ENCODE data around the gene TMEM123. TPM values are rescaled to one million over a fixed set of nuclear protein-coding genes. Genes with fewer than 3 reads are reported as not detected.
"Not testable (repeated sequence)": the region's sequence is repeated elsewhere in the genome, so short reads cannot be mapped to it uniquely, and the experiment has no call there.

The TMEM123 gene
- total RNA-seq, 1 experiment from 2014 or later = 263 TPM

GRCh38 chr11:102385085-102386007 lies 67.2 kb downstream of the TMEM123 start:
- no peak for DNase-seq (ENCODE audit: low read depth in 1 of 2, low spot score in 2 of 2)
- H3K27ac ChIP-seq = no peak overlapping the region
- no peaks in the 10 kb centered on the region for H3K27me3 ChIP-seq (replicated peaks)
- peaks cover 22% of the 10 kb centered on the region for H3K36me3 ChIP-seq
- no peaks in the 10 kb centered on the region for H3K9me3 ChIP-seq (replicated peaks)
- no peak overlapping the region for H3K4me3 ChIP-seq
- H3K4me1 ChIP-seq (replicated peaks) = no peaks in the 10 kb centered on the region

- Histone ChIP-seq H3K4me3 (no peak overlapping the region), H3K36me3 (peaks cover 25% of the 10 kb centered on the region), H3K27me3 (replicated peaks) (no peaks in the 10 kb centered on the region), H3K4me1 (replicated peaks) (no peaks in the 10 kb centered on the region), H3K27ac (no peak overlapping the region), H3K9me3 (replicated peaks) (no peaks in the 10 kb centered on the region)
- no peak for DNase-seq (ENCODE audit: low read depth in 1 of 2, low spot score in 2 of 2)
Observed at GRCh38 chr11:102384419-102385079, 68.0 kb downstream of the TMEM123 start.

GRCh38 chr11:102383839-102384238 lies 68.7 kb downstream of the TMEM123 start:
- no peak overlapping the region for H3K4me3 ChIP-seq
- H3K4me1 ChIP-seq (replicated peaks) = no peaks in the 10 kb centered on the region
- no peak overlapping the region for H3K27ac ChIP-seq
- H3K36me3 ChIP-seq = peaks cover 29% of the 10 kb centered on the region
- no peaks in the 10 kb centered on the region for H3K9me3 ChIP-seq (replicated peaks)
- no peaks in the 10 kb centered on the region for H3K27me3 ChIP-seq (replicated peaks)
- no peak for DNase-seq (ENCODE audit: low read depth in 1 of 2, low spot score in 2 of 2)

GRCh38 chr11:102382384-102382783 lies 70.2 kb downstream of the TMEM123 start:
- Histone ChIP-seq H3K27me3 (replicated peaks) (no peaks in the 10 kb centered on the region), H3K36me3 (peaks cover 39% of the 10 kb centered on the region), H3K4me3 (no peak overlapping the region), H3K9me3 (replicated peaks) (no peaks in the 10 kb centered on the region), H3K27ac (no peak overlapping the region), H3K4me1 (replicated peaks) (peaks cover 6% of the 10 kb centered on the region)
- no peak for DNase-seq (ENCODE audit: low read depth in 1 of 2, low spot score in 2 of 2)

- Histone ChIP-seq H3K27me3 (replicated peaks) (no peaks in the 10 kb centered on the region), H3K27ac (no peak overlapping the region), H3K9me3 (replicated peaks) (no peaks in the 10 kb centered on the region), H3K4me1 (replicated peaks) (peaks cover 7% of the 10 kb centered on the region), H3K4me3 (no peak overlapping the region), H3K36me3 (peaks cover 43% of the 10 kb centered on the region)
- no peak for DNase-seq (ENCODE audit: low read depth in 1 of 2, low spot score in 2 of 2)
Observed at GRCh38 chr11:102378818-102379217, 73.7 kb downstream of the TMEM123 start.

- Histone ChIP-seq H3K9me3 (replicated peaks) (no peaks in the 10 kb centered on the region), H3K27ac (no peak overlapping the region), H3K27me3 (replicated peaks) (no peaks in the 10 kb centered on the region), H3K36me3 (peaks cover 42% of the 10 kb centered on the region), H3K4me3 (no peak overlapping the region), H3K4me1 (replicated peaks) (peaks cover 7% of the 10 kb centered on the region)
- no peak for DNase-seq (ENCODE audit: low read depth in 1 of 2, low spot score in 2 of 2)
Observed at GRCh38 chr11:102377891-102378290, 74.7 kb downstream of the TMEM123 start.

- H3K4me1 ChIP-seq (replicated peaks) = peaks cover 7% of the 10 kb centered on the region
- H3K27ac ChIP-seq = no peak overlapping the region
- H3K9me3 ChIP-seq (replicated peaks) = no peaks in the 10 kb centered on the region
- H3K27me3 ChIP-seq (replicated peaks) = no peaks in the 10 kb centered on the region
- H3K36me3 ChIP-seq = peaks cover 39% of the 10 kb centered on the region
- DNase-seq (ENCODE audit: low read depth in 1 of 2, low spot score in 2 of 2) = no peak
- no peak overlapping the region for H3K4me3 ChIP-seq
Observed at GRCh38 chr11:102375720-102376399, 76.7 kb downstream of the TMEM123 start.

- DNase-seq (ENCODE audit: low read depth in 1 of 2, low spot score in 2 of 2); H3K27me3 ChIP-seq (replicated peaks); H3K4me3 ChIP-seq; H3K27ac ChIP-seq; H3K4me1 ChIP-seq (replicated peaks); H3K9me3 ChIP-seq (replicated peaks): not testable (repeated sequence)
- H3K36me3 ChIP-seq = peaks cover 36% of the 10 kb centered on the region
Observed at GRCh38 chr11:102374633-102375424, 77.7 kb downstream of the TMEM123 start.

GRCh38 chr11:102368472-102368871 lies 84.1 kb downstream of the TMEM123 start:
- peaks cover 42% of the 10 kb centered on the region for H3K36me3 ChIP-seq

GRCh38 chr11:102367364-102367763 lies 85.2 kb downstream of the TMEM123 start:
- DNase-seq (ENCODE audit: low read depth in 1 of 2, low spot score in 2 of 2) = no peak
- Histone ChIP-seq H3K4me1 (replicated peaks) (no peaks in the 10 kb centered on the region), H3K4me3 (no peak overlapping the region), H3K36me3 (peaks cover 53% of the 10 kb centered on the region), H3K9me3 (replicated peaks) (no peaks in the 10 kb centered on the region), H3K27me3 (replicated peaks) (no peaks in the 10 kb centered on the region), H3K27ac (no peak overlapping the region)

More at GRCh38 chr11:102368472-102368871, 84.1 kb downstream of the TMEM123 start:
- no peak overlapping the region for H3K27ac ChIP-seq
- no peaks in the 10 kb centered on the region for H3K9me3 ChIP-seq (replicated peaks)
- no peak overlapping the region for H3K4me3 ChIP-seq
- no peak for DNase-seq (ENCODE audit: low read depth in 1 of 2, low spot score in 2 of 2)
- H3K27me3 ChIP-seq (replicated peaks) = no peaks in the 10 kb centered on the region
- H3K4me1 ChIP-seq (replicated peaks) = no peaks in the 10 kb centered on the region

GRCh38 chr11:102364991-102365390 lies 87.6 kb downstream of the TMEM123 start:
- Histone ChIP-seq H3K36me3 (peaks cover 58% of the 10 kb centered on the region), H3K27me3 (replicated peaks) (no peaks in the 10 kb centered on the region), H3K27ac (no peak overlapping the region), H3K4me1 (replicated peaks) (peaks cover 13% of the 10 kb centered on the region), H3K4me3 (no peak overlapping the region), H3K9me3 (replicated peaks) (no peaks in the 10 kb centered on the region)
- DNase-seq (ENCODE audit: low read depth in 1 of 2, low spot score in 2 of 2) = no peak

- no peaks in the 10 kb centered on the region for H3K9me3 ChIP-seq (replicated peaks)
- no peaks in the 10 kb centered on the region for H3K27me3 ChIP-seq (replicated peaks)
- no peak overlapping the region for H3K4me3 ChIP-seq
- no peak overlapping the region for H3K27ac ChIP-seq
- DNase-seq (ENCODE audit: low read depth in 1 of 2, low spot score in 2 of 2) = peak in 1 of 2 experiments; percentile 63
- H3K4me1 ChIP-seq (replicated peaks) = peaks cover 13% of the 10 kb centered on the region
- H3K36me3 ChIP-seq = peaks cover 47% of the 10 kb centered on the region
Observed at GRCh38 chr11:102361086-102362031, 91.2 kb downstream of the TMEM123 start.
